H9 (cell line): ENCODE data around the gene PIGW. TPM values are rescaled to one million over a fixed set of nuclear protein-coding genes. Genes with fewer than 3 reads are reported as not detected.

Experiments
- DNase-seq: peaks from one replicate; pipeline ENCODE4 v3.0.0-alpha.2; 2017
- H2AFZ ChIP-seq: one replicate; pipeline ENCODE4 v1.6.1; 2013; ENCODE audit warnings: mild to moderate bottlenecking, low read length, control low read depth, moderate library complexity
- H2AK5ac ChIP-seq: 2 replicates; pipeline ENCODE4 v1.6.1; 2013; ENCODE audit warnings: low read length, control low read depth, mixed read lengths; ENCODE audit not compliant: insufficient read length
- H2BK120ac ChIP-seq: one replicate; pipeline ENCODE4 v1.6.1; 2013; ENCODE audit warnings: low read depth, mild to moderate bottlenecking, low read length, control low read depth, inconsistent platforms; ENCODE audit not compliant: poor library complexity, severe bottlenecking
- H2BK12ac ChIP-seq: 2 replicates; pipeline ENCODE4 v1.6.1; 2013; ENCODE audit warnings: low read length, control low read depth, mixed read lengths, low read depth; ENCODE audit not compliant: insufficient read length
- H2BK15ac ChIP-seq: 2 replicates; pipeline ENCODE4 v1.6.1; 2013; ENCODE audit warnings: low read depth, low read length, control low read depth
- H2BK20ac ChIP-seq: one replicate; pipeline ENCODE4 v1.6.1; 2013; ENCODE audit warnings: low read depth, mild to moderate bottlenecking, low read length, control low read depth, inconsistent platforms; ENCODE audit not compliant: poor library complexity, severe bottlenecking
- H2BK5ac ChIP-seq: 2 replicates; pipeline ENCODE4 v1.6.1; 2013; ENCODE audit warnings: low read length, control low read depth, mixed read lengths; ENCODE audit not compliant: insufficient read length
- H3K14ac ChIP-seq: 2 replicates; pipeline ENCODE4 v1.6.1; 2013; ENCODE audit warnings: low read length, control low read depth; ENCODE audit not compliant: insufficient read depth
- H3K18ac ChIP-seq: 2 replicates; pipeline ENCODE4 v1.6.1; 2013; ENCODE audit warnings: low read depth, mild to moderate bottlenecking, mixed read lengths, low read length, control low read depth; ENCODE audit not compliant: insufficient read length
- H3K23ac ChIP-seq: 2 replicates; pipeline ENCODE4 v1.6.1; 2013; ENCODE audit warnings: low read length, control low read depth, mixed read lengths, low read depth; ENCODE audit not compliant: insufficient read length
- H3K23me2 ChIP-seq: 2 replicates; pipeline ENCODE4 v1.6.1; 2013; ENCODE audit warnings: low read depth, mild to moderate bottlenecking, mixed read lengths, low read length, control low read depth; ENCODE audit not compliant: insufficient read length, poor library complexity, severe bottlenecking
- H3K27ac ChIP-seq: 2 replicates; pipeline ENCODE4 v1.5.1; 2013; ENCODE audit warnings: low read length, control low read depth, mixed read lengths, low read depth; ENCODE audit not compliant: insufficient read length
- H3K27me3 ChIP-seq: 2 replicates; pipeline ENCODE4 v1.6.1; 2013; ENCODE audit warnings: low read length, control low read depth, inconsistent platforms; ENCODE audit not compliant: insufficient read depth
- H3K4ac ChIP-seq: 2 replicates; pipeline ENCODE4 v1.6.1; 2013; ENCODE audit warnings: low read depth, mild to moderate bottlenecking, control low read depth, inconsistent platforms, low read length, moderate library complexity
- H3K4me1 ChIP-seq: 2 replicates; pipeline ENCODE4 v1.6.1; 2013; ENCODE audit warnings: low read length, control low read depth, inconsistent platforms; ENCODE audit not compliant: insufficient read depth
- H3K4me2 ChIP-seq: 2 replicates; pipeline ENCODE4 v1.6.1; 2013; ENCODE audit warnings: low read length, control low read depth, mixed read lengths; ENCODE audit not compliant: insufficient read length, insufficient read depth
- H3K56ac ChIP-seq: 2 replicates; pipeline ENCODE4 v1.6.1; 2013; ENCODE audit warnings: low read depth, mild to moderate bottlenecking, mixed read lengths, low read length, control low read depth; ENCODE audit not compliant: insufficient read length
- H3K79me1 ChIP-seq: 2 replicates; pipeline ENCODE4 v1.6.1; 2013; ENCODE audit warnings: low read depth, mild to moderate bottlenecking, moderate library complexity, low read length, control low read depth, inconsistent platforms; ENCODE audit not compliant: insufficient read depth, poor library complexity, severe bottlenecking
- H3K79me2 ChIP-seq: 2 replicates; pipeline ENCODE4 v1.6.1; 2013; ENCODE audit warnings: low read length, control low read depth, inconsistent platforms; ENCODE audit not compliant: insufficient read depth
- H3K9ac ChIP-seq: 2 replicates; pipeline ENCODE4 v1.6.1; 2013; ENCODE audit warnings: low read length, control low read depth, mixed read lengths; ENCODE audit not compliant: insufficient read length; ENCODE audit errors: extremely low read depth
- H3K9me3 ChIP-seq: one replicate; pipeline ENCODE4 v1.6.1; 2013; ENCODE audit warnings: low read depth, low read length, inconsistent platforms; ENCODE audit not compliant: control insufficient read depth
- H3T11ph ChIP-seq: one replicate; pipeline ENCODE4 v1.6.1; 2013; ENCODE audit warnings: mild to moderate bottlenecking, low read length, control low read depth, inconsistent platforms
- H4K20me1 ChIP-seq: one replicate; pipeline ENCODE4 v1.6.1; 2013; ENCODE audit not compliant: control insufficient read depth, insufficient read length, insufficient read depth
- H4K5ac ChIP-seq: 2 replicates; pipeline ENCODE4 v1.6.1; 2013; ENCODE audit warnings: low read depth, mild to moderate bottlenecking, mixed read lengths, low read length, control low read depth; ENCODE audit not compliant: insufficient read length
- H4K8ac ChIP-seq: replicated peaks from 2 replicates; pipeline ENCODE4 v1.6.1; 2013; ENCODE audit warnings: low read length, control low read depth, mixed read lengths, low read depth; ENCODE audit not compliant: insufficient read length
- H4K91ac ChIP-seq: 2 replicates; pipeline ENCODE4 v1.6.1; 2013; ENCODE audit warnings: low read depth, mild to moderate bottlenecking, moderate library complexity, mixed read lengths, low read length, control low read depth; ENCODE audit not compliant: insufficient read length
- H3K27ac Mint-ChIP-seq, 3 experiments: 2 replicates in 2 of 3; 3 replicates in 1 of 3; pipeline ENCODE4 v1.8.0; 2020 to 2021; ENCODE audit warnings: mixed read lengths in 3 of 3, mild to moderate bottlenecking in 1 of 3, moderate library complexity in 1 of 3
- H3K27me3 Mint-ChIP-seq: 2 replicates; pipeline ENCODE4 v1.8.0; 2021; ENCODE audit warnings: low read depth, mild to moderate bottlenecking, moderate library complexity, mixed read lengths
- H3K36me3 Mint-ChIP-seq, 3 experiments: 2 replicates in 2 of 3; 3 replicates in 1 of 3; pipeline ENCODE4 v1.8.0; 2020 to 2021; ENCODE audit warnings: low read depth in 3 of 3, mixed read lengths in 3 of 3; ENCODE audit not compliant: insufficient read depth in 1 of 3
- H3K4me1 Mint-ChIP-seq, 2 experiments: 2 replicates each; pipeline ENCODE4 v1.8.0; 2020; ENCODE audit warnings: mixed read lengths in 2 of 2
- H3K4me3 Mint-ChIP-seq, 2 experiments: 2 replicates in 1 of 2; 3 replicates in 1 of 2; pipeline ENCODE4 v1.8.0; 2020 to 2021; ENCODE audit warnings: mild to moderate bottlenecking in 2 of 2, mixed read lengths in 2 of 2, moderate library complexity in 1 of 2
- H3K9me3 Mint-ChIP-seq, 2 experiments: 2 replicates in 1 of 2; 3 replicates in 1 of 2; pipeline ENCODE4 v1.8.0; 2020; ENCODE audit warnings: mild to moderate bottlenecking in 2 of 2, mixed read lengths in 2 of 2, moderate library complexity in 1 of 2
- WGBS: extraction: QIAGEN DNeasy Blood & Tissue Kit; methylation state at CpG from one replicate; pipeline ENCODE4 v1.1.7; 2013; ENCODE audit warnings: missing lambda C conversion rate, low lambda C conversion rate, mixed read lengths; ENCODE audit not compliant: insufficient read length; ENCODE audit errors: extremely low coverage; 5-methylcytosine and 5-hydroxymethylcytosine counted together
- total RNA-seq: library from RNA; stranded (reverse); gene quantifications from 2 replicates; pipeline ENCODE4 v1.2.1, GENCODE V29; 2021
- TF ChIP-seq, protein P1 (sequence below): fragments of 200-600 bp; sonication (generic); conservative IDR thresholded peaks from 3 replicates; pipeline ENCODE4 v1.8.0; 2021; ENCODE audit warnings: antibody characterized with exemption, mild to moderate bottlenecking

The PIGW gene
- total RNA-seq, 1 experiment from 2014 or later, result 26.2 TPM

- Mint-ChIP-seq H3K9me3 (no peaks in the 10 kb centered on the region), H3K27ac (no peak overlapping the region), H3K27me3 (no peaks in the 10 kb centered on the region), H3K4me1 (no peaks in the 10 kb centered on the region), H3K4me3 (no peak overlapping the region), H3K36me3 (peaks cover 42 to 96% (median 91%) of the 10 kb centered on the region in 3 experiments)
- H3K18ac ChIP-seq, result no peak overlapping the region
- no peak overlapping the region for H3K4ac ChIP-seq
- H2BK12ac ChIP-seq, result no peak overlapping the region
- H2BK5ac ChIP-seq, result no peak overlapping the region
- WGBS, result no CpG with 5 or more reads among the region's 6 CpGs
- H2BK15ac ChIP-seq, result no peak overlapping the region
- H3K27me3 ChIP-seq, result no peaks in the 10 kb centered on the region
- no peak overlapping the region for H3K9ac ChIP-seq
- H2AFZ ChIP-seq, result no peak overlapping the region
- no peak overlapping the region for H3K56ac ChIP-seq
- TF ChIP-seq, protein P1, sequence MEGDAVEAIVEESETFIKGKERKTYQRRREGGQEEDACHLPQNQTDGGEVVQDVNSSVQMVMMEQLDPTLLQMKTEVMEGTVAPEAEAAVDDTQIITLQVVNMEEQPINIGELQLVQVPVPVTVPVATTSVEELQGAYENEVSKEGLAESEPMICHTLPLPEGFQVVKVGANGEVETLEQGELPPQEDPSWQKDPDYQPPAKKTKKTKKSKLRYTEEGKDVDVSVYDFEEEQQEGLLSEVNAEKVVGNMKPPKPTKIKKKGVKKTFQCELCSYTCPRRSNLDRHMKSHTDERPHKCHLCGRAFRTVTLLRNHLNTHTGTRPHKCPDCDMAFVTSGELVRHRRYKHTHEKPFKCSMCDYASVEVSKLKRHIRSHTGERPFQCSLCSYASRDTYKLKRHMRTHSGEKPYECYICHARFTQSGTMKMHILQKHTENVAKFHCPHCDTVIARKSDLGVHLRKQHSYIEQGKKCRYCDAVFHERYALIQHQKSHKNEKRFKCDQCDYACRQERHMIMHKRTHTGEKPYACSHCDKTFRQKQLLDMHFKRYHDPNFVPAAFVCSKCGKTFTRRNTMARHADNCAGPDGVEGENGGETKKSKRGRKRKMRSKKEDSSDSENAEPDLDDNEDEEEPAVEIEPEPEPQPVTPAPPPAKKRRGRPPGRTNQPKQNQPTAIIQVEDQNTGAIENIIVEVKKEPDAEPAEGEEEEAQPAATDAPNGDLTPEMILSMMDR, result no peak
- H3K79me2 ChIP-seq, result no peaks in the 10 kb centered on the region
- no peaks in the 10 kb centered on the region for H3K23me2 ChIP-seq
- H3K23ac ChIP-seq, result no peak overlapping the region
- no peak overlapping the region for H3K27ac ChIP-seq
- no peak overlapping the region for H4K91ac ChIP-seq
- no peaks in the 10 kb centered on the region for H3K9me3 ChIP-seq
- no peak overlapping the region for H3T11ph ChIP-seq
- H3K14ac ChIP-seq, result no peak overlapping the region
- no peak for DNase-seq
- no peak overlapping the region for H2AK5ac ChIP-seq
- no peak overlapping the region for H3K4me2 ChIP-seq
- H3K79me1 ChIP-seq, result no peaks in the 10 kb centered on the region
- no peak overlapping the region for H4K8ac ChIP-seq
- H2BK120ac ChIP-seq, result no peak overlapping the region
- no peaks in the 10 kb centered on the region for H3K4me1 ChIP-seq
- no peak overlapping the region for H2BK20ac ChIP-seq
- no peak overlapping the region for H4K5ac ChIP-seq
- H4K20me1 ChIP-seq, result no peaks in the 10 kb centered on the region
Measured at GRCh38 chr17:36511216-36511615, 23.6 kb upstream of the PIGW start.
